Brain pericyte (primary cell): ENCODE results near the gene CCDC86.
"Not testable (repeated sequence)": the region's sequence is repeated elsewhere in the genome, so short reads cannot be mapped to it uniquely, and the experiment has no call there.

Experiments
- DNase-seq: peaks from one replicate; pipeline ENCODE4 v3.0.0-alpha.2; 2012; ENCODE audit warnings: low read depth, low spot score

CCDC86 gene

GRCh38 chr11:60841797-60842667 lies at the start of gene CCDC86:
CCDC86 (plus strand) TSS chr11:60842113; CDS start chr11:60842125, 12 bp downstream.
- peak; percentile 95 for DNase-seq

GRCh38 chr11:60792521-60792920 lies 49.4 kb upstream of the CCDC86 start:
- DNase-seq, result no peak

GRCh38 chr11:60795291-60795690 lies 46.6 kb upstream of the CCDC86 start:
- DNase-seq, result no peak

- DNase-seq, result no peak
Measured at GRCh38 chr11:60797846-60798630, 43.9 kb upstream of the CCDC86 start.

- DNase-seq, result no peak
Measured at GRCh38 chr11:60798631-60799030, 43.3 kb upstream of the CCDC86 start.

GRCh38 chr11:60801194-60801593 lies 40.7 kb upstream of the CCDC86 start:
- no peak for DNase-seq

GRCh38 chr11:60803273-60803936 lies 38.5 kb upstream of the CCDC86 start:
- no peak for DNase-seq

- no peak for DNase-seq
Measured at GRCh38 chr11:60809249-60809648, 32.7 kb upstream of the CCDC86 start.

- DNase-seq, result no peak
Measured at GRCh38 chr11:60809691-60810090, 32.2 kb upstream of the CCDC86 start.

- no peak for DNase-seq
Measured at GRCh38 chr11:60810151-60810550, 31.8 kb upstream of the CCDC86 start.

- DNase-seq, result no peak
Measured at GRCh38 chr11:60810569-60810968, 31.3 kb upstream of the CCDC86 start.

GRCh38 chr11:60813324-60813723 lies 28.6 kb upstream of the CCDC86 start:
- no peak for DNase-seq

- no peak for DNase-seq
Measured at GRCh38 chr11:60814112-60814511, 27.8 kb upstream of the CCDC86 start.

- DNase-seq, result no peak
Measured at GRCh38 chr11:60816590-60817157, 25.2 kb upstream of the CCDC86 start.

GRCh38 chr11:60818057-60818456 lies 23.9 kb upstream of the CCDC86 start:
- no peak for DNase-seq

- no peak for DNase-seq
Measured at GRCh38 chr11:60821827-60822599, 19.9 kb upstream of the CCDC86 start.

- DNase-seq, result not testable (repeated sequence)
Measured at GRCh38 chr11:60823745-60824306, 18.1 kb upstream of the CCDC86 start.

- no peak for DNase-seq
Measured at GRCh38 chr11:60825118-60825517, 16.8 kb upstream of the CCDC86 start.

- DNase-seq, result no peak
Measured at GRCh38 chr11:60825790-60826189, 16.1 kb upstream of the CCDC86 start.

- DNase-seq, result no peak
Measured at GRCh38 chr11:60830478-60831142, 11.3 kb upstream of the CCDC86 start.
